Liver (tissue), 3 donors: ENCODE results near the gene HUS1B.

ENCODE experiments used
- ATF3 ChIP-seq: IDR thresholded peaks from 2 replicates; pipeline ENCODE4 v1.6.1; 2016; ENCODE audit warnings: antibody characterized with exemption
- CTCF ChIP-seq: fragments of 150-350 bp; IDR thresholded peaks from 2 replicates; pipeline ENCODE4 v1.5.1; 2017; ENCODE audit warnings: improper control_type of control experiment, low read depth, low read length; ENCODE audit not compliant: missing input control
- FOXA1 ChIP-seq: IDR thresholded peaks from 2 replicates; pipeline ENCODE4 v1.6.1; 2016; ENCODE audit warnings: antibody characterized with exemption
- GABPA ChIP-seq, 2 donors: IDR thresholded peaks in 1 of 2; conservative IDR thresholded peaks in 1 of 2; 2 replicates each; pipeline ENCODE4 v1.6.1; 2016; ENCODE audit warnings: antibody characterized with exemption in 2 of 2, mild to moderate bottlenecking in 1 of 2, moderate library complexity in 1 of 2
- HNF4G ChIP-seq: IDR thresholded peaks from 2 replicates; pipeline ENCODE4 v1.6.1; 2016; ENCODE audit warnings: antibody characterized with exemption
- RAD21 ChIP-seq, 2 donors: IDR thresholded peaks; 2 replicates each; pipeline ENCODE4 v1.6.1; 2016; ENCODE audit warnings: antibody characterized with exemption in 2 of 2, mild to moderate bottlenecking in 2 of 2
- REST ChIP-seq: IDR thresholded peaks from 2 replicates; pipeline ENCODE4 v1.6.1; 2016; ENCODE audit warnings: antibody characterized with exemption, mild to moderate bottlenecking
- RXRA ChIP-seq, 2 donors: IDR thresholded peaks; 2 replicates each; pipeline ENCODE4 v1.6.1; 2017 to 2018; ENCODE audit warnings: antibody characterized with exemption in 2 of 2, mild to moderate bottlenecking in 1 of 2
- SP1 ChIP-seq: IDR thresholded peaks from 2 replicates; pipeline ENCODE4 v1.6.1; 2018; ENCODE audit warnings: antibody characterized with exemption, mild to moderate bottlenecking
- TAF1 ChIP-seq: conservative IDR thresholded peaks from 2 replicates; pipeline ENCODE4 v1.6.1; 2016; ENCODE audit warnings: antibody characterized with exemption, mild to moderate bottlenecking
- TF ChIP-seq, protein P1 (sequence below): IDR thresholded peaks from 2 replicates; pipeline ENCODE4 v1.6.1; 2016; ENCODE audit warnings: antibody characterized with exemption
- donor health status: healthy.
- donor health status: healthy.

DNA sequence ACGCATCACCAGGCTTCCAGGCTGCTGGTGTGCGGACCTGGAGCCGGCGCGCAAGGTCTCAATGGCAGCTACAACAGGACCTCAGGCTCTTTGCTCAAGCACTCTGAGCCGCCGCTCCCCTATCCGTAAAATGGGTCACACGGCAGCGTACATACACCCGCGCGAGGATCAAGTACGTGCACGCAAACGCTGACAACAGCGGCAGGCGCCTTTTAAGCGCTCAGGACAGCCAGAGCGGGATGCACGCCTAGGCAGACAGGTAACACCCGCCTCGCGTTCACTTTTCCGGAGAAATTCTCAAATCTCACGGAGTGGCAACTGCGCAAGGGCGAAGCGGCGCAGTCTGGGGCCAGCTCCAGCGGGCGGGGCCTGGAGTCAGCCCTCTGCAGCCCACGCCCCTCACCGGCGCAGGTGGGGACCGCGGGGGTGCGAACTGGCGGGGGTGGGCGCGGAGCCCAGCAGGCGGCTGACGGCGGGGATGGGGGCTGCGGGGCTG, 35.5 kb upstream of the HUS1B start:
- no peak for TF ChIP-seq CTCF
- TF ChIP-seq RXRA (IDR thresholded peaks at IDR 0.05) = no peak
- TF ChIP-seq HNF4G = no peak
- no peak for TF ChIP-seq SP1
- TF ChIP-seq ATF3 = no peak
- TF ChIP-seq RAD21 (IDR thresholded peaks at IDR 0.05) = no peak
- no peak for TF ChIP-seq GABPA (IDR thresholded peaks at IDR 0.05 in 1 of 2, conservative IDR thresholded peaks at IDR 0.05 in 1 of 2)
- TF ChIP-seq REST = no peak
- TF ChIP-seq FOXA1 = no peak
- TF ChIP-seq, protein P1, sequence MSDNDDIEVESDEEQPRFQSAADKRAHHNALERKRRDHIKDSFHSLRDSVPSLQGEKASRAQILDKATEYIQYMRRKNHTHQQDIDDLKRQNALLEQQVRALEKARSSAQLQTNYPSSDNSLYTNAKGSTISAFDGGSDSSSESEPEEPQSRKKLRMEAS = no peak
- no peak for TF ChIP-seq TAF1
